Fibroblast of the conjunctiva (primary cell): ENCODE data around the gene MYRFL.

Source experiments
- DNase-seq: peaks from one replicate; pipeline ENCODE4 v3.0.0-alpha.2; 2010; ENCODE audit warnings: low read depth

MYRFL gene

GRCh38 chr12:69898236-69898635 is 73.2 kb downstream of the MYRFL start:
- DNase-seq = no peak

DNA sequence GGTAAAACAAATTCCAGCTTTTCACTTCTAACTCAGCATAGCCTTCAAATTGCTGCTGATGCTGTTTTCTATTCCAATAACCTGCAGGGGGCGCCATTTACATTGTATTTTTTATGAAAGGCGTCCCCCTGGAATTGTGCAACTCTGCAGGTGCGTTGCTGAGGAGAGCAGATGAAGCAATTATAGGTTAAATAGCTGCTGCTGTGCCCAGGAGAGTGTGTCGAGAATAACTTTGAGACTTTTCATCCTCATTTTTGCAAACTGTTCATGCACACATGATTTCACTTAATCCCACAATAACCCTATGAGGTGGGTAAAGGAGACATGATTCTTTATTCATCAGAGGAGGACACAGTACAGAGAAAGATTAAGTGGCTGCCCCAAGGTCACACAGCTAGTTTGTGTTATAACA is 75.7 kb downstream of the MYRFL start:
- peak; percentile 30 for DNase-seq

DNA sequence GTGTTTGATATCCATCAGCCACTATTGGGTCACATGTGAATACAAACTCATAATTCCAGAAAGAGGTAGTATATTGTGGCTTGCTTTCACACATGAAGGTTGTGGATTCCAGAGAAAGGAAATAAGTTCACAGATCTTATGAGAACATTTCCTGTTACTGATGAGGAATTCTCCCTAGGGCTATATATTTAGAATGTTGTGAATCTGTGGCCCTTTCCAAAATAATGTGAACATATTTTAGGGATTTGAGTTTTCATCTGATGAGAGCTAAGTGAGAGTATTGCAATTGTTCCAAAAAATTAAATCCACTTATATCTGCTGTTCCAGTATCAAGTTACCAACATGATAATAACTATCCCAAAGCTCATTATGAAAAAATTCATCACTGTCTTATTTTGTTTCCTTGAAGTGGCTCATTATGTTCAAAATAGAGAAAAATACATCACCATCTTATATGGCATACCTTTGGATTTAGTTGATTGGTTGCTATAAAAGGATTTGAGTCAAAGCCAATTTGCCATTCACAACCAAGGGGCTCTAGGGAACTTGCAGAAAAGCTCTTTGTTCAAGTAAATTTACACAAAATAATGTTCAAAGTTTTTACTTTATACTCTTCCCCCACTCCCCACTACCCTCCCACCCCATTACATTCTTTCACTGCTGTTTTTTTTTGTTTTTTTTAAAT is 76.3 kb downstream of the MYRFL start:
- no peak for DNase-seq

- no peak for DNase-seq
Measured at GRCh38 chr12:69903548-69903947, 78.5 kb downstream of the MYRFL start.

DNA sequence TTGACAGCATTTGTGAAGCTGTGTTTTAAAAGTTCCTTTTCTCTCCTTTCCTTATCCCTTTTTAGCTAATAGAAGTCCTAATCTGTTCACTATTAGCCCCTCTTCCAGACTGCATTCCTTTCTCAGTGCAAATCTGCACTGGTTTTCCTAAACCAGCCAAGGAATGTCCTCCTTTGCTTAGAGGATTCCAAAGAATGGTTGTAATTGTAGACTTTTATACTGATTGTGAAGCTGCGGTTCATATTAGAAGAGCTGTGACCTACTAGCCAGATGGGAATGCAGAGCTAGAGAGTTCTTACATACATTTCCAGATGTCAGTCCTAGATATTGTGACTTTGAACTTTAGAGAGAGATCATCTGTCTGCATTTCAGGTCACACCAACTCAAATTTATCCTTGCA is 79.8 kb downstream of the MYRFL start:
- DNase-seq = no peak

DNA sequence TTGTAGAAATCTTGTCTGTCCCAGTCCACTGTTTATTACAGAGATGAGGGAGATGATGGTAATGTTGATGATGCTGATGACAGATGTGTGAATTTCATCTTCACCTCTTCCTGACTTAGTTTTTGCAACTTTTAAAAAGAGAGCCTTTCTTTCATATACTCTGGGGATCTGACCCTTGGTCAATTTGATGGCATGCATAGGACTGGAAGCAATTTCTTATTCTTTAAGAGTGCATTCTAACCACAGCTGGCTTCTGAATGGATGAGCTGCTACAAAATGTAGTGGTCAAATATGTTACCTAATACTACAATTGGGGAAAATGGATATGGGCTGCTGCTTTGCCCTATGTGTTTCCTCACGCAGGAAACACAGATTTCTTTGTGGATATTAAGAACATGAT is 80.8 kb downstream of the MYRFL start:
- no peak for DNase-seq

- no peak for DNase-seq
Measured at GRCh38 chr12:69906411-69907216, 81.6 kb downstream of the MYRFL start.

GRCh38 chr12:69908203-69908602 is 83.2 kb downstream of the MYRFL start:
- DNase-seq = no peak

DNA sequence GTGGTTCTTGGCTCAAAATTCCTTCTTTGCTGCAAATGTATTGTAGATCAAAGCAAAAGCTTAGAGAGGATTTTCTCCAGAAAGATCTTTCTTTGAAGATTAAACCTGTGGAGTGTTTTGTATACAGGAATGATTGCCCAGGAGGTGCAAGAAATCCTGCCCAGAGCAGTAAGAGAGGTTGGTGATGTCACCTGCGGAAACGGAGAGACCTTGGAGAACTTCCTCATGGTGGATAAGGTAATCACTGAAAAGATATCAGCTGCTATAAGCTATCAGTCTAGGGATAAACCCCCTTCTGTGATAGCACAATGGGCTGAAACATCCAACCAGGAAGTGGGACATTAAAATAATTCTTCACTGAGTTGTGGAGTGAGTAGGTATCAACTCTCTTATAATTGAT is 85.7 kb downstream of the MYRFL start:
- DNase-seq = no peak

DNA sequence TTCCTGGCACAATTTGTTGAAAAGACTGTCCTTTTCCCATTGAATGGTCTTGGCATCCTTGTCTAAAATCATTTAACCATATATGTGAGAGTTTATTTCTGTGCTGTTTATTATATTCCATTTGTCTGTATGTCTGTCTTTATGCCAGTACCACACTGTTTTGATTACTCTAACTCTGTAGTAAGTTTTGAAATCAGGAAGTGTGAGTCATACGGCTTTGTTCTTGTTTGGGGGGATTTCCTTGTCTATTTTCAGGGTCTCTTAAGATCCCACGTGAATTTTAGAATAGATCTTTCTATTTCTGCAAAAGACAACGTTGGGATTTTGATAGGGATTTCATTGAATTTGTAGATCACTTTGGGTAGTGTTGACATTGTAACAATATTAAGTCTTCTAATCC is 88.5 kb downstream of the MYRFL start:
- no peak for DNase-seq

DNA sequence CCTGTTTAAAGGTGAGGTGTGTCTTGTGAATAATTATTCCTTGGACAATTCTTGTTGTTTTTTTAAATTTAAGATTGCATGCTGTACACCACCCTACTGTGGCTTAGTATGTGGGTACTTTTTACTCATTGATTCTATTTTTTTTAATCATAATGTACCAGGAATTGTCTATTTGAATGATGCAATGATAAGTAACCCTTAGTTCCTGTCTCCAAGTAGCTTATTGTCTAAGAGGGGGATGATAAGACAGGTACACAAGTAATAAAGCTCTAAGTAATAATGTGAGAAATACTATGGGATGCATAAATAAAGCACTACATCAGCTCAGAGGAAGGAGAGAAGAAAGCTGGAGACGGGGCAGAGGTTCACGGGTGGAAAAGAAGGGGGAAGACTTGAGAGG is 90.9 kb downstream of the MYRFL start:
- DNase-seq = no peak

DNA sequence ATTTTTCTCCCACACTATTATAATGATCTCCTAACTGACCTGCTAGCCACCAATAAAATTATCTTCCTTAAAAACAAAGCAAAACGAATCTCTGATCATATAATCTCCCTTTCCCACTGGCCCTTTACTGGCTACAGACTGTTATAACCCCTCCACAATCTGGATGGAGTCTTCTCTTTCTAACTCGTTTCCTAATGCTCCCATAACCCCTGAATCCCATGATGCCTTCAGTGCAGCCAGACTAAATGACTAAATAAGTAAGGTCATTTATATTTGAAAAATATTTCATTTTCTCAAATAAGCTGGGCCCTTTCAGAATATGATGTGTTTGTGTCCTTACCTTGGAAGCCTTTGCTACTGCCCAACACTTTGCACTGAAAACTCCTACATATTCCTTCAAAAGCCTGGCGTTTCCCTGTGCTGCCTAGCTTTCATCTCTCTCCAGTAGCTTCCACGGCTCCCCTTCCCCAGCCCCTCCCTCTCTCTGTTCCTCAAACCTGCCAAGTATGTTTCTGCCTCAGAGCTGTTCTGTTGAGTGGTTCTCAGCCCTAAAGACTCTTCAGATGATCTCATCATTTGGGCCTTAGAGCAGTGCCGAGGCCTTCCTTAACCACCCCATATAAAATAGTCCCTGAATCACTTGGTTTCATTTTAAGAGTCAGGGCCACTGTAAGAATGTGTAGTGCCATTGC is 91.7 kb downstream of the MYRFL start:
- DNase-seq = no peak

DNA sequence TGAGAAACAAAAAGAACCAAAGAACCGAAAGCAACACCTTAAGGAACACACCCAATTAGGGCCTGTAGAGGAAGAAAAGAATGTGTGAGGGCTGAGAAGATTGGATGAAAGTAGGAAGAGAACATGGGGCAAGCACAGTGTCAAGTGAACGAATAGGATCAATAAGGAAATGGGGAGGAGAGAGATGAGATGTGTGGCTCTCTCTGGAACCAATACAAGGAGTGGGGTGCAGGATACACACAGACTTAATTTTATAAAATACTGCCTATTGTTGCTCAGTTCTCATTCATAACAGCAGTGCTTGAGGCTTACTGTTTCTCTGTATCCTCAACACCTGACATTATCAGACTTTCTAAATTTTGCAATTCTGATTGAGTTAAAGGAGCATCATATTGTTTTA is 93.3 kb downstream of the MYRFL start:
- no peak for DNase-seq

DNA sequence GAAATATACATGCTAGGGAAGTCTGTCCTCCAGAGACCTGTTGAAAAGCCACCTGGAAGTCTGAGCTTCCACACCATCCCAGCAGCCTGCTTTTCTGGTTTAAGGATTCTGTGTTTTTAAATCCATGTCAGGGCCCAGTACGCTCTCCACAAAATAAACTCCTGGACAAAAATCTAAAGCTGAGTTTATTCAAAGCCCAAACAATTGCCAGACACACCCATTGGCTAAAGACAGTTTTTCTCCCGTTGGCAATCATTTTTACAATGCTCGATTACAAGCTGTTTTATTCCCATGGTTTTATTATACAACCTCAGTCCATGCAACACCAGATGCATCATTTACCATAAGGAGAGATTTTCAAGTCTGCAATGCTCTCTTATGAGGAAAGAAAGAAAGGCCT is 94.5 kb downstream of the MYRFL start:
- DNase-seq = no peak

- no peak for DNase-seq
Measured at GRCh38 chr12:69921831-69922230, 96.8 kb downstream of the MYRFL start.

DNA sequence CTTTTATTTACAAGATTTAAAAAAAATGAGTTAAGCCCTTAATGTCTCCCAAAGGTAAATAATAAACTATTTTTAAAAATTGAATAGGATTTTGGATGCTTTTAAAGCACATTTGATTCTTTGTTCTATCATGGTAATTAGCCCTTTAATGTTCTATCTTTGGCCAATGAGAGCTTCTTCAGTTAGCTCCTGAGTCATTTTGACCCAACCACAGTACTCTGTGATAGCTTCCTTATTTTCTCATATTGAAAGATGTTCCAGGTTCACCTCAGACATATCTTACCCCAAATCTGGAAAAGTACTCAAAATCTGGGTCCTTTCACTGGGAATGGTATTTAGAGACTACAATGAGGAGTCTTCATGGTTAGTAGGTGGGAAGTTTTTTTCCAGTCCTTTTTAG is 98.0 kb downstream of the MYRFL start:
- no peak for DNase-seq

DNA sequence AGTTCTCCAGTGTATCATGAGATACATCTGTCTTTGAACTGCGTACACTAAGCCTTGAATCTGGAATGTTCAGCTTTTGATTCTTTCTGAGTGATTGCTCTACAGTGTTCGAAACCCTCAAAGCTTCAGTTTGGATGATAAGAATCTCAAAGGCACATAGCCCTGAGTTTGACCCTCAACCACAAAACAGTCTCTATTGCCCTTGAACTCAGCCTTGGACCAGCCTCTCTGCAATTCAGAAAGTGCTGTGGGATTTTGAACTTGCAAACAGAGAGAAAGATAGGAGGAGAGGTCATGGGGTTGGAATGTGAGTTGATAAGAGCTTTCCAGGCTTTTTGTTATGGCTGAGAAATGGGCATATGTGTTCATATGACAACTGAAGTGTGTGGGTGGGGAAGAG is 100.3 kb downstream of the MYRFL start:
- DNase-seq = no peak

DNA sequence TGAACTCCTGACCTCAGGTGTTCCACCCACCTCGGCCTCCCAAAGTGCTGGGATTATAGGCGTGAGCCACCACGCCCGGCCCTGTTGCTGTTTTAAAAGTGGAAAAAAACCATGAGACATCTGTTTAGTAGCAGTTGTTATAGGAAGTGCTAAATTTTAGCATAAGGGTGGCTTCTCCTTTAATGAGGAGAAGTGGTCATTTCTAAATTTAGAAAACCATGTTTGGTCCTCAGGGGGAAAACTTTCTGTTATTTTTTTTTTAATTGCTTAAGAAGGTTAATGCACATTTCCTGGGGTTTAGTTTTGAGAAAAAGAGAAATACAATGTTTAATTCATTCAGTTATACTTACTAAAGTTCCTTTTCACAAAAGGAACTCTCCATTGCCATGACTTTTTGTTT is 102.1 kb downstream of the MYRFL start:
- no peak for DNase-seq

DNA sequence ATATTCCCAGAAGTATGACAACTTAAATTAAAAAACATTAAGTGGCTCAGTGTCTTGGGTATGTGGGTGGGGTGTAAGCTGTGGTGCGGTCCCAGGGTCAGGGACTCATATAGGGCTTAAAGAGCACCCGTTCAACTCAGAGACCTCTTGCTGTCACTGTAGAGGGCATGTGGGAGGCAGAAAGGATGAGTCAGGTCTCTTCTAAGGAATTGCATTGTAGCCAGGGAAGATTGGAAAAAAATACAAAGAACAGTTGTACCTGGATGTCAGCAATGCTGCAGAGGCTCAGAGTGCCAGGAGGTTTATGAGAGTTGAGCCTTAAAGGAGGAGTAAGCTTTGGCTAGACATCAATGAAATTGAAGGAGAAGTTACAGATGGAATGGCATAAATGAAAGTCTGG is 104.1 kb downstream of the MYRFL start:
- DNase-seq = no peak

DNA sequence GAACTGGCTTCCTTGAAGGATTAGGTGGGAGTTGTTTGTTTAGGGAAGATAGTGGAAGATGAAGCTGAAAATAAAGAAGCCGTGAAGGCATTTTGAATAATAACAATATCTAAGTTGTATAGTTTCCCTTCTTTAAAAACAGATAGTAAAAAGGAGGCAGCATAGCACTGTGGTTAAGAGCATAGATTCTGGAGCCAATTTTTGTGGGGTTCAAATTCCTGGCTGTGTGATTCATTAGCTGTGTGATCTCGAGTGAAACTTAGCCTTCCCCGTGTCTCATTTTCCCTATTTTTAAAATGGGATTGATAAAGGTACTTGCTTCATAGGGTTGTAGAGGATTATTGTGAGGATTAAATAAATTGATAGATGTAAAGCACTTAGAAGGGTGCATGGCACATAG is 104.5 kb downstream of the MYRFL start:
- no peak for DNase-seq

GRCh38 chr12:69931569-69931968 is 106.5 kb downstream of the MYRFL start:
- no peak for DNase-seq

DNA sequence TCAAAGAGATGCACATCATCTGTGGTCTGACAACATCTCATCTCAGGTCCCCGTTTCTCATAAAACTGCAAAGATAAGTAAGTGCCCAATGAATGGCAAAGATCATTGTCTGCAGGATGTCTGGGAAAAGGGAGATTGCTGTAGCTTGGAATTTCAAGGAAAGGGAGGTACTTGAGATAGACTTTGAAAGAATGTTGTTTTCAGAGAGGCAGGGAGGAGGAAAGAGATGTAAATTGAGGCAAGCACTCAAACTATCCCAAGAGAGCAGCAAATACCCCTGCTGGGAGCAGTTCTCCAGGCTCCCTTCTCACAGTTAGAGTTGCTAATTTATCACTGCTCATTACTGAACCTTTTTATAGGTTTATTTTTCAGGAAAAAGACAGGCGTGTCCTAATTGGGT is 107.1 kb downstream of the MYRFL start:
- DNase-seq = no peak
